GM21526 (cell line): ENCODE measurements around the gene ROBO3.

Experiments used
- ATAC-seq: cut with Tn5 transposase; IDR thresholded peaks from one replicate; pipeline ENCODE4 v1.9.1; 2021; ENCODE audit warnings: moderate library complexity; ENCODE audit not compliant: unreplicated experiment, low FRiP score

The ROBO3 gene

DNA sequence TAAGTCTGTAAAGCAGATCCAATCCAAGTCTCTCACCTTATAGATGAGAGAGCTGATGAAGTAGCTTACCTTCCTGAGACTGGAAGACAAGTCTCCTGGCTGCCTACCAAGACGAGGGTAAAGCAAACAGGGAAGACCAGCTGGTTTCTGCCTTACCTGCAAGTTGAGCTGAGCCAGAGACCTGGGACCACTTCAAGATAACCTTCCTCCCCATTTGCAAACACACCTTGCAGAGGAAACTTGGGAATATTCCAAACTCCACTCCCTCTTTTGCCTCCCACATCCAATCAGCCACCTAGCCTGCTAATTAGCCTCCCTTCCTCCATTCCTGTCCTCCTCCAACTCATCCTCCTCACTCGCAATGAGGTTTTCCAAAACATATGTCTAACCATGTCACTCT is 23.4 kb upstream of the ROBO3 start:
- ATAC-seq, result no peak

GRCh38 chr11:124842305-124842704 is 22.9 kb upstream of the ROBO3 start:
- ATAC-seq, result no peak

- ATAC-seq, result no peak
Observed at GRCh38 chr11:124843616-124843910, 21.7 kb upstream of the ROBO3 start.

GRCh38 chr11:124844664-124845079 is 20.6 kb upstream of the ROBO3 start:
- ATAC-seq, result no peak

DNA sequence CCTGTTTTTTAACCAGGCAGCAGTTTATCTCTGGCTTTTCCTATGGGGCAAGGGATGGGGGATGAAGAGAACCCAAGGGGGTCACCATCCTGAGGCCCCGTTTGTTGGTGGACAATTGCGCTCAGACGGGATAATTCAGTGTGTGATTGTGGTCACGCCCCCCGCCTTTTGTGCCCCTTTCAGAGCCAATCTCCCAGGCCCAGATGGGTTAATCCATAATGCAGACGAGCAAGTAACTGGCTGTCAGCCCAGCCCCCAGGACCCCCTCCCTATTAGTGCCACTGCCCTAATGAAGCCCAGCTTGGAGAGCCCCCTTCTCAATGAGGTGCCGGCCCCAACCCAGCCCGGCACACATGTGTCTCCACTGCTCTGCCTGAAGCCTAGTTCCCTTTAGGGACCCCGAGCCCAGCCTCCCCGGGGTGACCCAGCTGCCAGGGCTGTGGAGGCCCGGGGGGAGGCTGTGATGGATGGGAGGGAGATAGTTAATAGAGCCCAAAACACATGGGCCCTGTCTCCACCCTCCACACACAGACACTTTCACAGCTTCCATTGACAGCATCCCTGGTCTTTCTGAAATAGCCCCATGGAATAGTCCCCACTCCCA is 19.1 kb upstream of the ROBO3 start:
- no peak for ATAC-seq

GRCh38 chr11:124859171-124859570 is 6.1 kb upstream of the ROBO3 start:
- no peak for ATAC-seq

GRCh38 chr11:124861670-124862069 is 3.6 kb upstream of the ROBO3 start:
- ATAC-seq, result no peak

DNA sequence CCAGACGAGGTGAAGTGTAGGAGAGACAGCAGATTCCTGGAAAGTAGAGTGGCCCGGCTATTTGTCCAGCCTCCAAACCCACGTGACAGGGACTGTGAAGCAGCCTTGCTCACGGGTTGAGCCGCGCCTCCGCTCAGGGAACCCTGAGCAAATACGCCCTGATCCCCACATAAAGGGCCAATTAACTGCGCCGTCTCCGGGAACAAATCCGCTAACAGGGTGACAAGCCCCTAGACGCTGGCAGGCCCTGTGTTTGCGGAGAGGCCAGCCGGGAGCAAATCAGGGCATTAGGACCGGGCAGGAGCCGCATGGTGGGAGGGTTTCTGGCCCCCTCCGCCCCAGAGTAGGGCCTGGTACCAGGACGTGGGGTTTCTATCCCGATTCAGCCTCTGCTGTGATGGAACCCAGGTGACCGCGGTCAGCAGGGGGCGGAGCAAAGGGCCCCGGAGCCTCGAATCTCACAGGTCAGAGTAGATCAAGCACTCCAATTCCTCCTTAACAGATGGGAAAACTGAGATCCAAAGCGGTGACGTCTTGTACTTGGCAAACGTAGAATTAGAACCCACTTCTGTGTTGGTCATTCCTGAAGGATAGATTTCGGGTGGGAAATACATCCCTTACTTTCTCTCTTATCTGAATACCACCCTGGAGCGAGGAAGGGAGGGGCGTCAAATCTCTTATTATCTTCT is 2.0 kb upstream of the ROBO3 start:
- ATAC-seq, result no peak

GRCh38 chr11:124863826-124864165 is 1.4 kb upstream of the ROBO3 start:
- no peak for ATAC-seq

DNA sequence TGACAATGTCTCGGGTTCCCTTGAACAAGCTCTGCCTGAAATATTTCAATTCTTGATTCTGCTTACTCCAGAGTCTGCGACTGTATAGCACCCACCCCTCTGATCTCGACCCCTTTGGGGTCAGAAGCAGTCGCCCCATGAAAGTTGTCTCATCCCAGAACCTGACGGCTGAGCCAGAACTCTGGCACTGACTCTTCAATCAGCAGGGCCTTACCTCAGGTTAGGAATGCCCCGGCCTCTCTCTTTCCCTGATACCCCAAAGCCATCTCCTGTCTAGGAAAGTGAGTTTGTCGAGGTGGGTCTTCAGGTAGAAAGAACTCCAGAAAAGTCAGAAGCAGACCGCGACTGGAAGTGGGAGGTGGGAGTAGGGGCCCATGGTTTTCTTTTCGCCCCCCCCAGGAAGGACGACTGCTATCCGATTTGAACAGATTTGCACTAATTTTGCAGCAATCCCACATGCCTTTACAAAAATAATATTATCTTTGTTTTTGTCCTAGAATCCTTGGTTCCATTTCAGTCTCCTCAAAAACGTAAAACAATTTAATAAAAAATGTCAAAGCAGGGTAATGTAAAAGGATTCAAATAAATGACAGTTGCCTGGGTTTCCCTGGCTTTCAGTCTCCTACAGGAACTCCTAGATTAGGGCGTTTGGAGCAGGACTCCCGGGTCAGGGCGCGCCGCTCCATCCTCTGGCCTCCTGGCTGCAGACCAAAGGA is 898 bp upstream of the ROBO3 start:
- no peak for ATAC-seq

- ATAC-seq, result no peak
Observed at GRCh38 chr11:124864892-124865180, 396 bp upstream of the ROBO3 start.

- no peak for ATAC-seq
Observed at GRCh38 chr11:124865902-124866851, 945 bp downstream of the ROBO3 start.

DNA sequence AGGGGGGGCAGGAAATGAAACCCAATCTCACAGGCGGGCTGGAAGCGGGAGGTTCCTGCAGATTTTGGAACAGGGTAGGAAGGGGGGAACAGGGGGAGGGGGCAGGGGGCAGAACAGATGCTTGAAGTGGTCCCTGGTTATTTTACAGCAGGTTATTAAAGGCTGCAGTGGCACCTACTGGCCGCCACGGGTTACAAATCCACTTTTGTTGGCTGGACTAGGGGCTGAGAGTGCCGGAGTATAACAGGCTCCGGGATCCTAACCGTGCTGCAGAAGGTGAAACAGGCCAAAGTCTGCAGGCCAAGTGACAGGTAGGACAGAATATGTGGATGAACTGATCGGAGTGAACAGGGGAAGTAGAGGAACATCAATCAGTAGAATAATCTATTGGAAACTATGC is 2.5 kb downstream of the ROBO3 start:
- no peak for ATAC-seq

DNA sequence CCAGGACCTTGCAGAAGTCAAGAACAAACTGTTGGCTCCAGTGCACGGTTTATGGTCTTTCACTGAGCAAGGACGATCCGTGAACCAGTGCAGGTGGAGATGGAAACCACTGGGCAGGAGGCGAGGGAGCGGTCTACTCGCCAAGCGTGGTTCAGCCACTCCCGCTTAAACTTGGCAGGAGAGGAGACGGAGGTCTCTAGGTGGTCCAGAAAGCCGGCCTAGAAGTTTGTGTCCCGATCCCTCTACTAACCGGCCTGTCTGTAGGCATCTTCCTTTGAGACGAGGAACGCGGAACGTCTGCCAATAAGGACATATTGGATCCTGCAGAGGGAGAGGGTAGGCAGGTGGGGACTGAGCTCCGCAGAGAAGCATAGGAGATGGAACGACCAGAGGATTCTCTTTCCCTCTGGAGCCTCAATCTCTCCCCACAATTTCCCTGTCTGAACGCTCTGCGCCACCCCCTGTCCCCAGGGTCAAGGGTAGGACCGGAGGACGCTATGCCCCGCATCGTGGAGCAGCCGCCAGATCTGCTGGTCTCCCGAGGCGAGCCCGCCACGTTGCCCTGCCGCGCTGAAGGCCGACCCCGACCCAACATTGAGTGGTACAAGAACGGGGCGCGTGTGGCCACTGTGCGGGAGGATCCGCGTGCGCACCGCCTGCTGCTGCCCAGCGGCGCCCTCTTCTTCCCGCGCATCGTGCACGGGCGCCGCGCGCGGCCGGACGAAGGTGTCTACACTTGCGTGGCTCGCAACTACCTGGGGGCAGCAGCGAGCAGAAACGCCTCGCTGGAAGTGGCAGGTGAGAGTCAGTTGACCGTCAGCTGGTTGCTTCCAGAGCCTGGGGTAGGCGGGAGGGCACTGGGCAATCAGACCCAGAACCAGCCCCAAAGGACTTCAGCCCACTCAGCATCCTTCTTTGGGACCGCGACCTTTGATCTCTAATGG is 3.4 kb downstream of the ROBO3 start:
- no peak for ATAC-seq

- ATAC-seq, result no peak
Observed at GRCh38 chr11:124869331-124869730, 4.1 kb downstream of the ROBO3 start.

DNA sequence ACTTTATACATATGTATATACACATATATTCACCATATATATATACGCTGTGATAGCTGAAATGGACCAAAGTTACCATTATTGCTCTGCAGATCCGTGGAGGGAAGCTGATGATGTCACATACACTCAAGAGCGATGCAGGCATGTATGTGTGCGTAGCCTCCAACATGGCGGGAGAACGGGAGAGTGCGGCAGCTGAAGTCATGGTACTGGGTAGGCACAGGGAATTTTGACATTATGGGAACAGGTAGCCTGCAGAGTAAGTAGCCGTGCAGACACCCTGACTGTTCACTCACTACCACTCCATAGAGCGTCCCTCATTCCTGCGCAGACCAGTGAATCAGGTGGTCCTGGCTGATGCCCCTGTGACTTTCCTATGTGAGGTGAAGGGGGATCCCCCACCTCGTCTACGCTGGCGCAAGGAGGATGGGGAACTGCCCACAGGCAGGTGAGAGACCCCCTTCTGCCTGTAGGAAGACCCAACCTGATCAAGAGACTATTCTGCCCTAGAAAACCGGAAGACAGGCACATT is 4.7 kb downstream of the ROBO3 start:
- ATAC-seq, result no peak

DNA sequence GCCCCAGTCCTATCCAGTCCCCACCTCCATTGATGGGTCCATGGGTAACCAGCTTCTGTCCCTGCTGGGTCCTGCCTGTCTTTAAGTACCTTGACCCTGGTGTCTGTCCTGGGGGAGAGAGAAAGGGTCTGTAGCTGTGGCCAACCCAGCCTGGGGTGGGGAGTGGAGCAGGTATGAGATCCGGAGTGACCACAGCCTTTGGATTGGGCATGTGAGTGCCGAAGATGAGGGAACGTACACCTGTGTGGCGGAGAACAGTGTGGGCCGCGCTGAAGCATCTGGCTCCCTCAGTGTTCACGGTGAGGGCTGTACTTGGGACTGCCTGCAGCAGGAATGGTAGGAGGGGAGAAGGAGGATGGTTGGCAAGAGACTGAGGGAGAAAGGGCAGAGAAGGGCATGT is 5.2 kb downstream of the ROBO3 start:
- ATAC-seq, result no peak

DNA sequence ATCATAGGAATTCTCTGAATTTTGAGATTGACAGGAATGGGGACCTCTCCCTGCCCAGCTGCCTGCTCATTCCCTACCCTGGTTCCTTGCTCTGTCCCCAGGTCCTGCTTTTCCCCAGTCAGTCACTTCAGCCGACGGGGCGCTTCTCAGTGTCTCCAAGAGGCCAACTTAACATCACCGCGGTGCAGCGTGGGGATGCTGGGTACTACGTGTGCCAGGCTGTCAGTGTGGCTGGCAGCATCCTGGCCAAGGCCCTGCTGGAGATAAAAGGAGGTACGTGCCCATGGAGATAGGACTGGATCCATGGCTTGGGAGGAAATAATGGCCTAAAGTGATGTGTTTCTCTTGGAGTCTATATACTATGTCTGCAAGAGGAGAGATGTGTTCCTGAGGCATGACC is 7.0 kb downstream of the ROBO3 start:
- ATAC-seq, result no peak

- ATAC-seq, result no peak
Observed at GRCh38 chr11:124872741-124873140, 7.5 kb downstream of the ROBO3 start.

- no peak for ATAC-seq
Observed at GRCh38 chr11:124873951-124874350, 8.7 kb downstream of the ROBO3 start.
